Measurements from ENCODE around the gene WFS1. TPM values are rescaled to one million over a fixed set of nuclear protein-coding genes. Genes with fewer than 3 reads are reported as not detected.
A peak's percentile ranks its signal among the peaks of the same experiment; 100 is the strongest.

Gene WFS1
- total and polyA plus RNA-seq, 8 donors = 10.2 to 28.7 (median 14.6) TPM

- Histone ChIP-seq H3K9me3 (no peaks in the 10 kb centered on the region), H3K4me1 (no peaks in the 10 kb centered on the region), H3K27me3 (no peaks in the 10 kb centered on the region), H3K27ac (no peak overlapping the region), H3K36me3 (no peaks in the 10 kb centered on the region), H3K4me3 (no peak overlapping the region)
- FAIRE-seq (no peak), DNase-seq (no peak), ATAC-seq (no peak)
- intact Hi-C loops (cut with DNase I) = no loop called here
- WGBS, 2 donors = 67 to 73% methylated on average over 16 of the region's 16 CpGs
- TF ChIP-seq CTCF (IDR thresholded peaks at IDR 0.05) = no peak
Measured at GRCh38 chr4:6228158-6229067, 41.2 kb upstream of the WFS1 start.

- TF ChIP-seq CTCF (IDR thresholded peaks at IDR 0.05) = no peak
- Histone ChIP-seq H3K4me3 (no peak overlapping the region), H3K27ac (no peak overlapping the region), H3K36me3 (no peaks in the 10 kb centered on the region), H3K4me1 (no peaks in the 10 kb centered on the region), H3K27me3 (no peaks in the 10 kb centered on the region), H3K9me3 (no peaks in the 10 kb centered on the region)
- peak in 1 of 6 donors; percentile 31 for DNase-seq
- 27 to 31% methylated on average over 7 of the region's 7 CpGs for WGBS, 2 donors
- intact Hi-C loops (cut with DNase I) = no loop called here
- ATAC-seq = peak in 2 of 4 donors; percentile 63 to 65
- FAIRE-seq = no peak
Measured at GRCh38 chr4:6229095-6229494, 40.6 kb upstream of the WFS1 start.

GRCh38 chr4:6229671-6230501 is 39.8 kb upstream of the WFS1 start:
- no peak for ATAC-seq
- WGBS, 2 donors = 54 to 61% methylated on average over 18 of the region's 18 CpGs
- Histone ChIP-seq H3K9me3 (no peaks in the 10 kb centered on the region), H3K4me1 (no peaks in the 10 kb centered on the region), H3K27me3 (no peaks in the 10 kb centered on the region), H3K36me3 (no peaks in the 10 kb centered on the region), H3K27ac (no peak overlapping the region), H3K4me3 (no peak overlapping the region)
- TF ChIP-seq CTCF (IDR thresholded peaks at IDR 0.05) = no peak
- peak in 1 of 6 donors; percentile 33 for DNase-seq
- intact Hi-C loops (cut with DNase I) = no loop called here
- no peak for FAIRE-seq

GRCh38 chr4:6230502-6230785 is 39.2 kb upstream of the WFS1 start:
- H3K4me3 ChIP-seq = no peak overlapping the region
- no peaks in the 10 kb centered on the region for H3K36me3 ChIP-seq
- ATAC-seq (no peak), DNase-seq (no peak), FAIRE-seq (no peak)
- H3K27ac ChIP-seq = no peak overlapping the region
- no peaks in the 10 kb centered on the region for H3K9me3 ChIP-seq
- no peaks in the 10 kb centered on the region for H3K4me1 ChIP-seq
- intact Hi-C loops (cut with DNase I) = no loop called here
- WGBS, 2 donors = 49 to 60% methylated on average over 3 of the region's 3 CpGs
- no peaks in the 10 kb centered on the region for H3K27me3 ChIP-seq
- no peak for TF ChIP-seq CTCF (IDR thresholded peaks at IDR 0.05)

Measured in pancreas (tissue), 10 donors.